Stimulated activated CD8-positive, alpha-beta memory T cell treated with anti-CD3 and anti-CD28 coated beads, Interleukin-12 subunit alpha, Interleukin-12 subunit beta, amount 100 ng/mL, for 1 hour (primary cell): ENCODE data around the gene ADAMTS6.

ENCODE experiments used
- DNase-seq: peaks from one replicate; pipeline ENCODE4 v3.0.0-alpha.2; 2020; ENCODE audit warnings: low read depth

ADAMTS6 gene

DNA sequence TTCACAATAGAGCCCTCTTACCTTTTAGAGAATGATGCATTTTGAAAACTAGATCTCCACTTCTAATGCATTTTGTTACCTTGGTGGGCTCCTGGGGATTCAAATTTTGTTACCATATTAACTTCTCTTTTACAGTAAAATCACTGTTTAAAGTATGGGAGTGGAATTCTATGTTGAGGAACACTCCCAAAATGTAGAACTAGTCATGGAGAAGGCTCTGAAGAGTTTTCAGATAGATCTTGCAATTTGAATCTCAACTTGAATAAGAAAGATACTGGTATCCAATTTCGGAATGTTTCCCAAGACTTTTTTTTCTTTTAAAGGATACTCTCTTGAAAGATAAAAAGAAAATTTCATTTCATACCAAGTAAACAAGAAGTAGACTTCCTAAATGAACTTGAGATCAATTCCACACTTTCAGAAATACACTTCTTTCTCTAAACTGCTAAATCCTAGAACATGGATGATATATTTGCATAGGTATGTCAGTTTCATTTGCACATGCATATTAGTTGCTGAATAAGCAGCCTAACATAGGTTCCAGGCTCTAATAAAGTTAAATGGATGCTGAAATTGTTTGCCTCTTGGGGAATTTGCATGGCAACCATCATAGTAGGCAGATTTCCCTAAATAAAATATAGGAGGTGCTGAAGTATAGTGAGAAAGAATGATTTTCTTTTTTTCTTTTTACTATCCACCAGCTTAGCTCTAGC, 205.4 kb downstream of the ADAMTS6 start:
- DNase-seq = no peak

DNA sequence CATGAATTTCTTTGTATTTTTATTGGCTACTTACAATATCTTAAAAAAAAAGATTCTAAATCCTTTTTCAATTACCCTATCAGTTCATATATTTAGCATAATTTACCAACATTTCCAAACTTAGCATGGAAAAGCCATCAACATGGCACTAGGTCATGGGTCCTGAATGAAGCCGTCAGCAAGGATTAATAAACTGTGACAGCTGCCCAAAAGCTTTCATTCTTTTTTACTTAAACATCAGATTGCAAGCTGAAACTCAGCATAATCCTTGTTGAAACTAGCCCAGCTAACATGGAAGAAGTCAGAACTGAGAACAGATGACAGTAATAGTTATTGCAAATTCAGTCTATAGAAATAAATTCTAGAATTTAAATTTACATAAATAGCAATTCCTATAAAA, 209.8 kb downstream of the ADAMTS6 start:
- no peak for DNase-seq

DNA sequence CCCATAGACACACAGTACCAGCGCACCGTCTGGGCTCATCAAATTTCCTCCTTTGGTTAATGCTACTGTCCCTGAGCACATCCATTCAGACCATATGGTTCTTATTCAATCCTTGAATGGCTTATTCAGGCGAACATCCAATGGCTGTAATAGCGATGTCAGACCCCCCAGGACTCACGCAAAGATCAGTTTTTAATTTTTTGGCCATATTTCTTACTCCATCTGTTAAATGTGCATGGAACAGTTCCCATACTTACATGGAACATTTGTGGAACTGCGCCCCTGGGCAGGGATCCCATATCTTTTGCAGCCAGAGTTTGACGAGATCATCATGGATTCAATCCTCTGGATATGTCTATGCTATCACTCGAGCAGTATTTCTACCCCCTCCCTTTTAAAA, 213.2 kb downstream of the ADAMTS6 start:
- no peak for DNase-seq

DNA sequence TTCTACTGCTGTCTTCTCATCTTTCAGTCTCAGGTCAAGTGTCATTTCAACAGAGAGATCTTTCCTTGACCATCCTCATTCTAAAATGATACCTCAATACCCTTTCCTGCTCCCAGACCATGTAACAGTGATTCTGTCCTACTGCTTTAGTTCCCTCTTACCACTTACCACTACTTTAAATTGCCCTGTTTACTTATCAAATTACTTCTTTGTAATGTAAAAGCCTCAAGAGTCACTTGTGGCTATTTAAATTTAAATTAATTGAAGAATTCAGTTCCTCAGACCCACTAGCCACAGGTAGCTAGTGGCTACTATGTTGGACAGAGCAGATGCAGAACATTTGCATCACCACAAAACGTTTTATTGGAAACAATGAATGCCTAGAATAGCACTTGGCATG, 217.3 kb downstream of the ADAMTS6 start:
- no peak for DNase-seq

DNA sequence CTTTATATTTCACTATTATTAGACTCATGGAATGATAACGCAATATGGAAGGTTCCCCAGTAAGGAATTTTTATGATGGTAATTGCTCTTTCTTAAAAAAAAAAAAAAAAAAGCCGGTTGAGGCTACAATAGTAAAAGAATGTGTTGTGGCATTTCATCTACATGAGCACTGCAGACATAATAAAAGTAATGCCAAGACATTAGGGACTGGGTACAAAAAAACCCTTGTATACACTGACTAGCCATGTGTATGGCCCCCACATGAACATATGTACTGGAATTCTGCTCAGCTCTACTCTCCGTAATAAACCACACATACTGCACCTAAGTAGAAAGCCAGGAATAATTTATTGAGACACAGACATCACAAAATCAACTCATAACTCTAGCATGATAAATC, 218.4 kb downstream of the ADAMTS6 start:
- no peak for DNase-seq

DNA sequence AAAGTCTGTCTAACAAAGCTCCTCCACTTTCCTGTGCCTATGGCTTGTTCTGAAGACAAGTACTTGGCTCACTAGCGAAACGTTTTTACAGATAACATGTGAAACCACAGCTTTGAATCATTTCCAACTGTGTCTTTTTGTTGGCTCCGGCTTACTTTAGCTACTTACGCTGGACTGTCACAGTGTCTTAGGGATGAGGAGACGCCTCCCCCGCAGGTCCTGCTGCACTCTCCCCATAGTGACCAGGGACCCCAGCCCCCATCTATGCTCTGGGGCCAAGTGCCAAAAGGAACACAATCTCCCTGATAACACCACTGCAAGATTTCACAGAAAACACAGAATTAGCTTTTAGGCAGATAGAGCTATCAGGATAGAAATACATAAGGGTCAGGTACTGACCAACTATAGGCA, 219.1 kb downstream of the ADAMTS6 start:
- no peak for DNase-seq

DNA sequence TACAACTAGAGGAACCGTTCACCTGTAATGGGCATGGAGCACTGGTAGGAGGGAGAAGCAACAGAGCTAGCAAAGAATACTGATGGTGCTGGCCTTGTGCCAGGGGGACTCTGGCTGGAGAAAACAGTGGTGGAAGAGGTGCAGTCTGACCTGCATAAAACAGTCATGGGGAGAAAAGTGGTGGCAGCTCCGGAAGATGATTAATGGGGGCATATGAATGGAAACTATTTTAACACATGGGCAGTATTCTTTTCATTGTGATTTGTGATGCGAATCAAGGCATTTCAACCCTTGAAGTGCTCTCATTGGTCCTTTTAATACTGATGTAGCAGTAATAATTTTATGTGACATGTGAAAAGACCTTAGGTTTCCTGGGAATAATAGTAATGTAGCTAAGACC, 219.6 kb downstream of the ADAMTS6 start:
- DNase-seq = no peak

DNA sequence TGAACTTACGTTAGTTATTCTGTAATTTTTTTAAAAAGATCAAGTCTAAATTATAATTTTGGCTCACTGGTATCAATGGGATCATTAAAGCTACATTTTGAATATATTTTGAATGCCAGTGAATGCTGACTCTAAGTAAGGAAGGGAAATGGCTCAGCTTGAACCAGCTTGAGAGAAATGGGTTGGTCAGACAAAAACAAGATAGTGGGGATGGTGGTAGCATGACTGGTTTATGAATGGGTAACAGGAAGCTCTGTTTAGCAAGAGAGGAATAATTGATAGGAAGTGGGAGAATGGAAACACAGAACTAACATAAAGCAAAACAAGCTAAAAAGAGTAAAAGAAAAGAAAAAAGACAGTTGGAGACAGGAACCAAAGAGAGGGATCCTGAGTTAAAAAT, 220.2 kb downstream of the ADAMTS6 start:
- no peak for DNase-seq

DNA sequence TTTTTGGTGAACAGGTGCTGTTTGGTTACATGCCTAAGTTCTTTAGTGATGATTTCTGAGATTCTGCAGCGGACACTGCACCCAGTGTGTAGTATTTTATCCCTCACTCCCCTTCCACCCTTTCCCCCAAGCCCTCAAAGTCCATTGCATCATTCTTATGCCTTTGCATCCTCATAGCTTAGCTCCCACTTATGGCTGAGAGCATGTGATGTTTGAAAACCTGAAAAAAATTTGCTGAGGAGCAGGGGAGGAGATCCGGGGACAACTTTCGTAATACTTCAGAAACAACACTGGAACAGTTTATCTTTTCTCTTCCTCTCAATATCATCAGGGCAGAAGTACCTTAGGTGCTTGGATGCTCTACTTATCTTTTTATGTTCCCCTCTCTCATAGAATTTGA, 226.4 kb downstream of the ADAMTS6 start:
- DNase-seq = no peak

DNA sequence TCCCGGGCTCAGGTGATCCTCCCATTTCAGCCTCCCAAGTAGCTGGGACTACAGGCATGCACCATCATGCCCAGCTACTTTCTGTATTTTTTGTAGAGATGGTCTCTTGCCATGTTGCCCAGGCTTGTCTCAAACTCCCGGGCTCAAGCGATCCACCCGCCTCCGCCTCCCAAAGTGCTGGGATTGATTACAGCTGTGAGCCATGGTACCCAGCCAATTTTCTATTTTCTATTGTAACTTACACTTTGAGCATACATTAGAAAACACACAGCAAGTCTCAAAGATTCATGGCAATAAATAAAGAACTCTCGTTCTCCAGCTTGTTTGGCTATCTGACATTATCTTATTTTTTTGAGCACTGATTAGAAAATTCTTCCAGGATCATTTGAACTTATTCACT, 228.7 kb downstream of the ADAMTS6 start:
- no peak for DNase-seq

DNA sequence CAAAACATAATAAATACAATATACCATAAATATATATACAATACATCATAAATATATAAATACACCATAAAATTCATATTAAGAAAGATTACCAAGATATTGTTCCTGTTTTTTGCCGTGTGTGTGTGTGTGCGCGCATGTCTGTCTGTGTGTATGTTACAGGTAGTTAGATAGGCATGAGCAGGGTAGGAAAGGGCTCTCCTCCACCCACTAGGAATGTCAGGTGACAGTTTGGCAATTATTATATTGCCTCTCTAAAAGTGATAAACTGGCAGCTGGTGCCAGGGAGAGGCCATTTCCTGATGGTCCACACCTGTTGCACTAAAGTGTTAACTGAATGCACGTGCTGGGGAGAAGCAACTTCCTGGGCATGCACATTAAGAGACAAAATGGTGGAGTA, 232.8 kb downstream of the ADAMTS6 start:
- DNase-seq = no peak

DNA sequence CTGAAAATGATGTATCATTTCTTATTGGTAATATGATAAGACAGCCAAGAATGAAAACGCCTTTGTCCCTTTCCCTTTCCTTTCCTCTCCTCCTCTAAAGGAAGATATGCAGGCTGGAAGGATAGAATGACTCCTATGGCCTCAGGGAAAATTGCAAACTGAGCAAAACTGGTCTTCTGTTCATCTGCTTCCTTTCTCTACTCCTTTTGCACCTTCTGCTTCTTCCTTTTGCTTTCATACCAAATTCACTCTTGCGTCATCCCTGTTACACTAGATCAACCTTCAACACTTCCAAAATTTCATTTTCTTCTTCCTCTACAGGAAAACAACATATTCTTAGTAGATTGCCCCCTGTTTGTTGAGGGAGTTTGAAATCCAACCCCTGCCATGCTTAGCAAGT, 234.1 kb downstream of the ADAMTS6 start:
- DNase-seq = no peak

DNA sequence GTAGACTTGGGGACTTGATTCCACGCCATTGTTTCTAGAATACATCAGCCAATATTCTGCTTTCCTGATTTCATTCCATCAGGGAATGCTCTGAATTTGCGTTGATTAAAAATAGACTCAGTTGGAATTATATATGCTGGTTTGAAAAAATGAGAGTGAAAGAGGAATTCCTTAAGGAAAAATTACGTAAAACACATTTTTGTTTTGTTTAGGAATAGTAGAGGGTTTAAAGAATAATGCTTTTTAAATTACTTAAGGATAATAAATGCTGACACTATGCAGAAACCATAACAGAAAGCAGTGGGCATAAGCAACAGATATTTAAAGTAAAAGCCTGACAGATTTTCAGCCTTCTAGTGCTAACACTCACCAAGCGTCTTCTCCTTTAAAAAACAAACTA, 235.0 kb downstream of the ADAMTS6 start:
- no peak for DNase-seq

DNA sequence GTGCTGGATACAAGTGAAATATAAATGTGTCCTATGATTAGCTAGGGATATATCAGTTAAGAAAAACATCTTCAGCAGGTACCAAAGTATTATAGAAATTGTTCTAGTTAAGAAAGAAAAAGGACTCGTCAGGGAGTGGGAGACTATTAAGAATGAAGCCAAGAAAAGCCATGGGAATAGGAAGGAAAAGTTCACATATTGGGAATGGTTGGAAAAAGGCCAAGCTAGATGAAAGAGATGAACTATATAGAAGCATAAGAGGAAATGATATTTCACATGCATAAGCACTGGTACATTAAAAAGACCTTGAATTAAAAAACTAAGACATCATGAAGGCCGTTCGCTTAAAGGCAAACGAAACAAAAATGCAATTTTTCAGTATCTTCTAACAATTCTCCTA, 237.7 kb downstream of the ADAMTS6 start:
- no peak for DNase-seq

DNA sequence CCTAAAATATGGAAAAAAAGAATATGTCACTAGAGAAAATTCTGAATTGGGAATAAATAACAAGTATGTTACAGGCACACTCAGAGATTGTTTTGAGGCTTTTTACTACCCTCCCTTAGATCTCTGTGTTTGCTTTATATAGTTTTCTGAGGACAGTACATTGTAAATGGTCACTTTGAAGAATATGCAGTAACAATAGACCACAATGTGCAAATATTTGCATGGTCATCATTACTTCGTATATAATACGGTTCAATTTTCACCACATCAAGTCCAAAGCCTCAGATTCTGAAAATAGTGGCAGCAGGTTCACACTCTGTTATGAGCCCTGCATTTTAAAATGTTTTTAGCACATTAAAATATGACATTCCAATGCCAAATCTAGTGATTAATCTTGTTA, 238.6 kb downstream of the ADAMTS6 start:
- no peak for DNase-seq

DNA sequence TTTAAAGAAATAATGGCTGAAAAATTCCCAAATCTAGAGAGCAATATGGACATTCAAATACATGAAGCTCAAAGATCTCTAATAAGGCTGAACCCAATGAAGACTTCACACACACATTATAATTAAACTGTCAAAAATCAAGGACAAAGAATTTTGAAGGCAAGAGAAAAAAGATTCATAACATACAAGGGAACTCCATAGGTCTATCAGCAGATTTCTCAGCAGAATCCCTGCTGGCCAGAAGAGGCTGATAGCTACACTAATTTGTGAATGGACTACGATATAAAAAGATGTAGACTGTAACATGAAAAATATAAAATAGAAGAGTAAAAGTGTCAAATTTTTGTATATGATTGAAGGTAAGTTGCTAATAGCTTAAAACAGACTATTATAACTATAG, 251.9 kb downstream of the ADAMTS6 start:
- DNase-seq = no peak

DNA sequence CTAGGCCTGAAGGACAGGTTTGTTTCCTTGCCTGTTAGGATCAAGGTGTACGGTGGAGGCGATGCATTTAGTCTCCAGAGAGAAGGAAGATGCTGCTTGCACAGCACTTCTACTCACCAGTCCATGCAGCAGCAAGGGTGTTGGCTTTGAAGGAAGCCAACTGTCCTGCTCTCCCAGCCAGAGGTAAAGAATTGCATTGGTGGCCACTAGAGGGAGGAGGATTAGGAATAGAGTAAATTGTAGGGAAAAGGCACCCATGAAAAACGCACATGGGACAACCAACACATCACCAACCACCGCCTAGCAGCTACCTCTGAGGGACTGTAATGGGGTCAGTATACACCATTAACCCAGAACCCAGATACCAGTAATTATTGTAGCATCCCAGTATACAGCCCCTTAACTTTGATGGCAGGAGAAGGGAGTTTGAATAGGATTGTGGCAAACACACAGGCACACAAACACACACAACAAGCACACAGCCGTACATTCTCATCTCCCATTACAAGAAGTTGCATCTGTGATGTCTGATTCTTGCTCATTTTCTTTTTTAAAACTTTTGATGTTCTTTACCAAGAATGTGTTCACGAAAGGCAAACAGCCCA, 267.7 kb downstream of the ADAMTS6 start:
- DNase-seq = no peak

DNA sequence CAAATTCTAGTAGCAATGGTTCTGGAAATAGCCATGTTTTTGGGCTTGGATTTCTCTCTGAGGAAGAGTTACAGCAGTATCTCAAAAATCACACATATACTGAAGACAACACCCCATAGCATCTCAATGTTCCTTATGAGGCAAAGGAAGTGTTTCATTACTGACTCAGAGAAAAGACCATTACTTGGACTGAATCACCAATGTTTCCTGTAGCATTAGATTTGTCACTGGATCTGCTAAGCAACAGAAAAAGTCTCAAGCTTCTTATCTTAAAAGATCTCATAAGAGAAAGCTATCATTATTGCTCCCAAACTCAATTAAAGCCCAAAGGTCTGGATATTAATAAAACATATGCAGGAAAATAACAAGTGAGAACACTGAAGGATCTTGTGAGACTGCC, 272.4 kb downstream of the ADAMTS6 start:
- no peak for DNase-seq

DNA sequence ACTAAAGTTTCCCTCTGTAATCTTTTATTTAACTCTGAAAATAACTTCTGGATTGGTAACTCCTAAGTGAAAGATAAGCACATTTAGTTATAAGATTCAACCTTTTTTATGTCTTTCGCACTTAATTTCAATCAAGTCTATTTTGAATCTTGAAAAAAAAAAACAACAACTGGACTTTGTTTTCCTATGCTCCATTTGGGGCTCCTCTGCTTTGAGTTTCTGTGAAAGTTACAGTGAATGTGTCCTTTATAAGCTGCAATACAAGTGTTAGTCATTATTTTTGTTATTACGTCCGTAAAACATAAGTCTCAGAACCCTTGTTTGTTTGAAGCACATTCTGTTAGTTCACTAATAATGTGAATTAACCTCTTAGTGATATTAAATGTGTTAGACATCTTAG, 276.8 kb downstream of the ADAMTS6 start:
- no peak for DNase-seq

DNA sequence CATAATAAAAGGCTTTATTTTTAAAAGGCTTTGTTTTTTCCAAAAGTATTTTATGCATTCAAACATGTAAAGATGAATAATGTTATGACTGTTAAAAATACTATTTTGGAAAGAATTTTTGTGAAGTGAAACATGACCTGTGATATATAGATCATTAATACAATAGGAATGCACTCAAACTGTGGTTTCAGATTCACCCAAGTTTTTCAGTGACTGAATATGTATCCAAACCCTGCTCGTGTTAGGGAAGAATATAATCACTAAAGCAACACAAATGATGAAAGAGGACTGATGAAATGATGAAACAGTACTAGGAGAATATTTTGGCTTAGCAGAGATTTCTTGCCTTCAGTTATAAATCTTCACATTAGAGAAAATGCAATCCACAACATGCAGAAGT, 278.0 kb downstream of the ADAMTS6 start:
- no peak for DNase-seq

DNA sequence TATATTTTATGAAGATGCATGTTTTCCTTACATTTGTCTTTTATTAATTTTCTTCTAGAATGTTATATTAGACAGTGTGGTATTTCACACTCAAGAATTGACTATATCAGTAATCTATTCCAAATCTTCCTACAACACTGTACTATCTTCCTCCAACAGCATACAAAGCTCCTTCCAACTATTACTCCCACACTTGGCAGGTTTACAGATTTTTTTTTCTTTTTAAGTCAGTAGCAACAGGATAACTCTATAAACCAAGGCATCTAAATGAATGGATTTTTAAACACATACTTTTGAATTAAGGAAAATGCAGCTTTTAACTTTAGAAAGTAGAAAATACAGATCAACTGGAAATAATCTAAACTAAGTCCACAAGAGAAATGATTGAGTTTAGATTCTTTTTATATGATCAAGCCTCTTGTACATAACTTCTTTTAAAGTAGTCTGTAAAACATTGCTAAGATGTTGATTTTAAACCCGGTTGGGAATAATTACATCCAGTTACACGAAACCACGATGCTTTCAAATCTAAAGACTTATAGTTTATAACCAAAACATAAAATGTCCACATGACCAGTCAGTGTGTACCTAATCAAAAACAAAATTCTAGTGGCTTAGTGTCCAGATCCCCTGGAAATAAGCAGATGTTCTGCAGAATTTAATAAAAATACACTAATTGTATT, 281.6 kb downstream of the ADAMTS6 start:
- no peak for DNase-seq

DNA sequence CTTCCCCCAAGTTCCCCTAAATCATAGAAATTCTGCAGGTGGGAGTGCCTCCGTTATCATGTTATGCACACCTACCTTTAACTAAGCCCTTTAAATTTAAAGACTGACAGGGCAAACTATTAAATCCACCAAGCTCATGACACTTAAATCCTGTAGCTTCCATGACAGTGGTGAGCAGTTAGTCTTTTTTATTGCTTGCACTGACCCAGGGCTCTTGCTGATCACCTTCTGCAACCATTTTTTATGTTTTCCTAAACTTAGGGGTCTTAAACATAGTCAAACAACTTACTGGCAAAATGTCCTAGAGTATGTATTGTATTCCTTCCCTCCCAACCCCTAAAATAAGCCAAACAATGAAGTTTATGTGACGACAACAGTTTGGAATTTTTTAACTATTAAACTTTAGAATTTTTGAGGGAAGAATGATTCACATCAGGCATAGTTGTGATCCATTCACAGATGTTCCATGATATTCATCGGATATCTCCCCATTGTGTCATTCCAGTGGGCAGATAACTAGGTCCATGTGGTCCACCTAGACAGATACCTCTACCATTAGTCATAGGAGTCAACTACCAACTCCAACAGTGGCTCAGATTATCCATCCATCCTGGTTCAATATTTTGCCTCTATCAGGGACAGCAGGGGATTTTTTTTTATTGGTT, 283.1 kb downstream of the ADAMTS6 start:
- DNase-seq = no peak
